Measurements from ENCODE around the gene MFAP3. TPM values are rescaled to one million over a fixed set of nuclear protein-coding genes. Genes with fewer than 3 reads are reported as not detected.

MFAP3 gene
- total RNA-seq, 1 donor from 2014 or later: 31.1 TPM

GRCh38 chr5:154039458-154039829 is 677 bp downstream of the MFAP3 start:
- peak overlapping the region; percentile 81 for H3K4me3 ChIP-seq
- intact Hi-C loops (cut with DNase I): no loop called here
- no peaks in the 10 kb centered on the region for H3K27me3 ChIP-seq (ENCODE audit: low read depth)
- no peak for ATAC-seq
- no peaks in the 10 kb centered on the region for H3K36me3 ChIP-seq
- no peaks in the 10 kb centered on the region for H3K9me3 ChIP-seq
- no peak for TF ChIP-seq CTCF (IDR thresholded peaks at IDR 0.05)
- H3K27ac ChIP-seq: peak overlapping the region; percentile 89
- H3K4me1 ChIP-seq: peaks cover 57% of the 10 kb centered on the region
- no peak for DNase-seq

- no peak overlapping the region for H3K27ac ChIP-seq
- no peak overlapping the region for H3K4me3 ChIP-seq
- no peak for ATAC-seq
- H3K36me3 ChIP-seq: peaks cover 7% of the 10 kb centered on the region
- H3K27me3 ChIP-seq (ENCODE audit: low read depth): no peaks in the 10 kb centered on the region
- no peak for DNase-seq
- intact Hi-C loops (cut with DNase I): no loop called here
- H3K4me1 ChIP-seq: peaks cover 47% of the 10 kb centered on the region
- no peak for TF ChIP-seq CTCF (IDR thresholded peaks at IDR 0.05)
- H3K9me3 ChIP-seq: no peaks in the 10 kb centered on the region
Measured at GRCh38 chr5:154042766-154043165, 4.0 kb downstream of the MFAP3 start.

GRCh38 chr5:154044099-154044498 is 5.3 kb downstream of the MFAP3 start:
- Histone ChIP-seq H3K27me3 (ENCODE audit: low read depth) (no peaks in the 10 kb centered on the region), H3K27ac (no peak overlapping the region), H3K4me3 (no peak overlapping the region), H3K36me3 (peaks cover 7% of the 10 kb centered on the region), H3K9me3 (no peaks in the 10 kb centered on the region), H3K4me1 (peaks cover 43% of the 10 kb centered on the region)
- intact Hi-C loops (cut with DNase I): no loop called here
- no peak for DNase-seq
- TF ChIP-seq CTCF (IDR thresholded peaks at IDR 0.05): no peak
- ATAC-seq: no peak

GRCh38 chr5:154044581-154044980 is 5.8 kb downstream of the MFAP3 start:
- no peak for ATAC-seq
- Histone ChIP-seq H3K36me3 (peaks cover 7% of the 10 kb centered on the region), H3K4me3 (no peak overlapping the region), H3K4me1 (peaks cover 39% of the 10 kb centered on the region), H3K27ac (no peak overlapping the region), H3K27me3 (ENCODE audit: low read depth) (no peaks in the 10 kb centered on the region), H3K9me3 (no peaks in the 10 kb centered on the region)
- intact Hi-C loops (cut with DNase I): no loop called here
- no peak for DNase-seq
- no peak for TF ChIP-seq CTCF (IDR thresholded peaks at IDR 0.05)

- Histone ChIP-seq H3K4me1 (peaks cover 24% of the 10 kb centered on the region), H3K36me3 (peaks cover 24% of the 10 kb centered on the region), H3K4me3 (no peak overlapping the region), H3K27ac (no peak overlapping the region), H3K9me3 (no peaks in the 10 kb centered on the region), H3K27me3 (ENCODE audit: low read depth) (no peaks in the 10 kb centered on the region)
- DNase-seq: no peak
- TF ChIP-seq CTCF (IDR thresholded peaks at IDR 0.05): no peak
- intact Hi-C loops (cut with DNase I): no loop called here
- ATAC-seq: no peak
Measured at GRCh38 chr5:154046486-154046885, 7.7 kb downstream of the MFAP3 start.

- no peak overlapping the region for H3K4me3 ChIP-seq
- H3K27me3 ChIP-seq (ENCODE audit: low read depth): no peaks in the 10 kb centered on the region
- TF ChIP-seq CTCF (IDR thresholded peaks at IDR 0.05): no peak
- H3K27ac ChIP-seq: no peak overlapping the region
- H3K9me3 ChIP-seq: no peaks in the 10 kb centered on the region
- peaks cover 16% of the 10 kb centered on the region for H3K4me1 ChIP-seq
- ATAC-seq (no peak), DNase-seq (no peak)
- H3K36me3 ChIP-seq: peaks cover 25% of the 10 kb centered on the region
- intact Hi-C loops (cut with DNase I): no loop called here
Measured at GRCh38 chr5:154047324-154047723, 8.6 kb downstream of the MFAP3 start.

Measured in lower lobe of right lung (tissue), 2 donors.